Spleen (tissue), 11 donors: ENCODE results near the gene SP110. TPM values are rescaled to one million over a fixed set of nuclear protein-coding genes. Genes with fewer than 3 reads are reported as not detected.

Source experiments
- DNase-seq: peaks from one replicate; pipeline ENCODE4 v3.0.0-alpha.2; 2020
- H3K27ac ChIP-seq, 8 donors: fragments of 200-600 bp; sonication (generic) in 7 of 8; 1 replicate in 4 of 8; 2 replicates in 4 of 8; pipeline versions ENCODE4 v1.5.0 to v1.8.0; 2016 to 2021; ENCODE audit warnings: inconsistent platforms in 4 of 8, mild to moderate bottlenecking in 4 of 8, moderate library complexity in 1 of 8
- H3K27me3 ChIP-seq, 7 donors: fragments of 200-600 bp; sonication (generic) in 6 of 7; replicated peaks in 1 of 7; 1 replicate in 4 of 7; 2 replicates in 3 of 7; pipeline versions ENCODE4 v1.5.0 to v1.8.0; 2016 to 2021; ENCODE audit warnings: inconsistent platforms in 3 of 7, mild to moderate bottlenecking in 1 of 7
- H3K36me3 ChIP-seq, 6 donors: fragments of 200-600 bp; sonication (generic) in 5 of 6; 1 replicate in 4 of 6; 2 replicates in 2 of 6; pipeline versions ENCODE4 v1.5.0 to v1.8.0; 2016 to 2021; ENCODE audit warnings: inconsistent platforms in 2 of 6
- H3K4me1 ChIP-seq, 6 donors: fragments of 200-600 bp; sonication (generic) in 5 of 6; 1 replicate in 3 of 6; 2 replicates in 3 of 6; pipeline versions ENCODE4 v1.5.0 to v1.8.0; 2016 to 2021; ENCODE audit warnings: inconsistent platforms in 3 of 6
- H3K4me3 ChIP-seq, 8 donors: fragments of 200-600 bp; sonication (generic) in 7 of 8; 1 replicate in 4 of 8; 2 replicates in 4 of 8; pipeline versions ENCODE4 v1.5.0 to v1.8.0; 2016 to 2021; ENCODE audit warnings: inconsistent platforms in 4 of 8, mild to moderate bottlenecking in 4 of 8, moderate library complexity in 2 of 8
- H3K9me3 ChIP-seq, 8 donors: fragments of 200-600 bp; sonication (generic) in 7 of 8; 1 replicate in 4 of 8; 2 replicates in 4 of 8; pipeline versions ENCODE4 v1.5.0 to v1.8.0; 2016 to 2021; ENCODE audit warnings: inconsistent platforms in 4 of 8
- CTCF ChIP-seq, 11 experiments: fragments of 200-600 bp in 7 of 11; fragments of 450-650 bp in 4 of 11; sonication (generic) in 4 of 11; IDR thresholded peaks in 8 of 11; conservative IDR thresholded peaks in 3 of 11; 1 replicate in 7 of 11; 2 replicates in 4 of 11; pipeline versions ENCODE4 v1.4.0 to v1.8.0; 2016 to 2021; ENCODE audit warnings: antibody characterized with exemption in 11 of 11, inconsistent platforms in 4 of 11, mild to moderate bottlenecking in 1 of 11
- POLR2A ChIP-seq, 3 donors: fragments of 450-650 bp; IDR thresholded peaks; one replicate each; pipeline ENCODE4 v1.5.1; 2017; ENCODE audit warnings: antibody characterized with exemption in 3 of 3, mild to moderate bottlenecking in 1 of 3
- POLR2AphosphoS5 ChIP-seq, 3 donors: sonication (generic); formaldehyde crosslinking; IDR thresholded peaks; one replicate each; pipeline ENCODE4 v1.5.1; 2017; ENCODE audit warnings: antibody characterized with exemption in 3 of 3
- WGBS, 5 donors: extraction: QIAGEN DNeasy Blood & Tissue Kit in 3 of 5; methylation state at CpG; one replicate each; pipeline versions ENCODE4 v1.1.5 to v1.1.7; 2013 to 2018; 5-methylcytosine and 5-hydroxymethylcytosine counted together
- intact Hi-C: fragments of 100-400 bp; cut with DNase I; formaldehyde crosslinking; loops from one replicate; pipeline ENCODE4 v1.15.0; 2023; ENCODE audit warnings: low total_unique reads
- polyA plus RNA-seq, 3 donors: library from polyadenylated mRNA; stranded (reverse); fragments of 200-250 nt; gene quantifications; one replicate each; pipeline ENCODE4 v1.2.1, GENCODE V29; 2013
- total RNA-seq, 7 donors: library from RNA; depleted of rRNA in 3 of 7; stranded (reverse); fragments of >200 nt in 3 of 7; fragmentation: NEBNext Ultra II Directional in 4 of 7; extraction: Animal tissue kit (Norgen Biotek cat#: 25700) in 4 of 7; gene quantifications; one replicate each; pipeline versions ENCODE4 v1.1.0 to v1.2.1, GENCODE V29; 2016 to 2021
- donor health status: healthy with polysubstance abuse.
- donor health status: DM: no; HTN: no; CAD: no; lungs with moderate emphysema.
- donor health status: DM: no; HTN: no; CAD: no.
- donor health status: Bipolar disorder and iron deficiency.
- donor health status: healthy.
- donor health status: DM: no; HTN: no; CAD: no.
- donor health status: DM: yes; HTN: yes; CAD: no.

The SP110 gene
- total and polyA plus RNA-seq, 10 donors: 47.9 to 157 (median 116) TPM

- DNase-seq: no peak
- Histone ChIP-seq H3K4me1 (peaks cover 18 to 88% (median 57%) of the 10 kb centered on the region in 6 donors), H3K27ac (peak overlapping the region in 3 of 8 donors; percentile 29 to 74 (median 42)), H3K36me3 (peaks cover 4 to 100% (median 92%) of the 10 kb centered on the region in 6 donors), H3K4me3 (no peak overlapping the region), H3K27me3 (no peaks in the 10 kb centered on the region), H3K9me3 (no peaks in the 10 kb centered on the region)
- intact Hi-C loops: no loop called here
- TF ChIP-seq POLR2AphosphoS5 (IDR thresholded peaks at IDR 0.05) (no peak), CTCF (IDR thresholded peaks at IDR 0.05 in 8 of 11, conservative IDR thresholded peaks at IDR 0.05 in 3 of 11) (no peak), POLR2A (IDR thresholded peaks at IDR 0.05) (no peak)
Observed at GRCh38 chr2:230208576-230208975, 11.2 kb downstream of the SP110 start.

GRCh38 chr2:230205721-230206120 is 14.1 kb downstream of the SP110 start:
- H3K4me1 ChIP-seq: peaks cover 18 to 86% (median 69%) of the 10 kb centered on the region in 6 donors
- 77 to 88% (median 80%) methylated on average over 2 of the region's 2 CpGs for WGBS, 5 donors
- DNase-seq: no peak
- intact Hi-C loops: no loop called here
- TF ChIP-seq CTCF (IDR thresholded peaks at IDR 0.05 in 8 of 11, conservative IDR thresholded peaks at IDR 0.05 in 3 of 11): no peak
- TF ChIP-seq POLR2A (IDR thresholded peaks at IDR 0.05): no peak
- no peak for TF ChIP-seq POLR2AphosphoS5 (IDR thresholded peaks at IDR 0.05)
- peak overlapping the region in 6 of 8 donors; percentile 45 to 71 (median 65) for H3K27ac ChIP-seq
- H3K27me3 ChIP-seq: no peaks in the 10 kb centered on the region
- H3K9me3 ChIP-seq: no peaks in the 10 kb centered on the region
- peaks cover 2 to 100% (median 88%) of the 10 kb centered on the region in 6 donors for H3K36me3 ChIP-seq
- H3K4me3 ChIP-seq: no peak overlapping the region

GRCh38 chr2:230205034-230205433 is 14.8 kb downstream of the SP110 start:
- intact Hi-C loops: no loop called here
- 37 to 65% (median 50%) methylated on average over 1 of the region's 1 CpG for WGBS, 5 donors

GRCh38 chr2:230203110-230203676 is 16.6 kb downstream of the SP110 start:
- Histone ChIP-seq H3K36me3 (peaks cover 4 to 100% (median 88%) of the 10 kb centered on the region in 6 donors), H3K4me3 (peak overlapping the region in 2 of 8 donors; percentile 4 to 37), H3K27ac (peak overlapping the region in 4 of 8 donors; percentile 21 to 57 (median 42)), H3K4me1 (peaks cover 0 to 61% (median 49%) of the 10 kb centered on the region in 6 donors), H3K27me3 (no peaks in the 10 kb centered on the region), H3K9me3 (peaks cover 0 to 2% (median 0%) of the 10 kb centered on the region in 8 donors)
- WGBS, 5 donors: 66 to 89% (median 79%) methylated on average over 15 of the region's 15 CpGs
- peak; percentile 84 for DNase-seq
- TF ChIP-seq CTCF (IDR thresholded peaks at IDR 0.05 in 8 of 11, conservative IDR thresholded peaks at IDR 0.05 in 3 of 11): no peak
- peak; percentile 56 to 77 (median 76) for TF ChIP-seq POLR2AphosphoS5 (IDR thresholded peaks at IDR 0.05)
- intact Hi-C loops: no loop called here

More at GRCh38 chr2:230205034-230205433, 14.8 kb downstream of the SP110 start:
- Histone ChIP-seq H3K27ac (peak overlapping the region in 7 of 8 donors; percentile 14 to 71 (median 64)), H3K27me3 (no peaks in the 10 kb centered on the region), H3K4me1 (peaks cover 15 to 79% (median 63%) of the 10 kb centered on the region in 6 donors), H3K9me3 (no peaks in the 10 kb centered on the region), H3K4me3 (no peak overlapping the region), H3K36me3 (peaks cover 2 to 100% (median 88%) of the 10 kb centered on the region in 6 donors)
- no peak for DNase-seq
- TF ChIP-seq POLR2AphosphoS5 (IDR thresholded peaks at IDR 0.05) (peak in 1 of 3 donors; percentile 3), POLR2A (IDR thresholded peaks at IDR 0.05) (no peak)
